ENCODE results near the gene CLK2.

The CLK2 gene

DNA sequence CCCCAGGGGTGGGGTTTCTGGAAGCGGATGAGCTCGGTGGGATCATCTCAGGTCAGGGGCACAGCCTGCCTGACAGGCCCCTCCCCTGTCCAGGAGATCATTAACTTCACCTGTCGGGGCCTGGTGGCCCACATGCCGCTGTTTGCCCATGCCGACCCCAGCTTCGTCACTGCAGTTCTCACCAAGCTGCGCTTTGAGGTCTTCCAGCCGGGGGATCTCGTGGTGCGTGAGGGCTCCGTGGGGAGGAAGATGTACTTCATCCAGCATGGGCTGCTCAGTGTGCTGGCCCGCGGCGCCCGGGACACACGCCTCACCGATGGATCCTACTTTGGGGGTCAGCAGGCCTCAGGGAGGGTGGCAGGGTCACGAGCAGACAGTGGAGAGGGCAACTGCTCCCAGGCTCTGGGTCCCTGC lies 12.3 kb upstream of the CLK2 start:
- H3K4me3 Mint-ChIP-seq = no peak overlapping the region
- H3K4me1 Mint-ChIP-seq = no peaks in the 10 kb centered on the region
- H3K36me3 Mint-ChIP-seq (ENCODE audit: low read depth) = no peaks in the 10 kb centered on the region
- ATAC-seq = no peak
- H3K9me3 Mint-ChIP-seq = no peaks in the 10 kb centered on the region
- DNase-seq = no peak
- peaks cover 4% of the 10 kb centered on the region for H3K27me3 Mint-ChIP-seq
- H3K27ac Mint-ChIP-seq = no peak overlapping the region

GRCh38 chr1:155285063-155285462 lies 11.8 kb upstream of the CLK2 start:
- Mint-ChIP-seq H3K36me3 (ENCODE audit: low read depth) (no peaks in the 10 kb centered on the region), H3K9me3 (no peaks in the 10 kb centered on the region), H3K27ac (no peak overlapping the region), H3K4me1 (no peaks in the 10 kb centered on the region), H3K27me3 (no peaks in the 10 kb centered on the region), H3K4me3 (no peak overlapping the region)
- no peak for DNase-seq
- no peak for ATAC-seq

DNA sequence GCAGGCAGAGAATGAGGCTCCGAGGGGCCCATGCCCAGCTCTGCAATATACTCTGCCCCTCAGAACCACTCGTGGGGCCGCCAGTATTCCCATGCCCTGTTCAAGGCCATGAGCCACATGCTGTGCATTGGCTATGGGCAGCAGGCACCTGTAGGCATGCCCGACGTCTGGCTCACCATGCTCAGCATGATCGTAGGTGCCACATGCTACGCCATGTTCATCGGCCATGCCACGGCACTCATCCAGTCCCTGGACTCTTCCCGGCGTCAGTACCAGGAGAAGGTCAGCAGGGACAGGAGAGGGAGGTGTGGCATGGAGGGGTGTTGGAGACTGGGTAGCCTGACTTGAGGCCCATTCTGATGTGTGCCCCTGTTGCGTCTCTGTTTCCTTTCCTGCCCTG lies 11.2 kb upstream of the CLK2 start:
- Mint-ChIP-seq H3K4me1 (peaks cover 2% of the 10 kb centered on the region), H3K4me3 (no peak overlapping the region), H3K27me3 (no peaks in the 10 kb centered on the region), H3K36me3 (ENCODE audit: low read depth) (no peaks in the 10 kb centered on the region), H3K9me3 (no peaks in the 10 kb centered on the region), H3K27ac (no peak overlapping the region)
- ATAC-seq = no peak
- no peak for DNase-seq

- Mint-ChIP-seq H3K4me3 (no peak overlapping the region), H3K4me1 (peaks cover 7% of the 10 kb centered on the region)
Observed at GRCh38 chr1:155282488-155283091, 9.3 kb upstream of the CLK2 start.

DNA sequence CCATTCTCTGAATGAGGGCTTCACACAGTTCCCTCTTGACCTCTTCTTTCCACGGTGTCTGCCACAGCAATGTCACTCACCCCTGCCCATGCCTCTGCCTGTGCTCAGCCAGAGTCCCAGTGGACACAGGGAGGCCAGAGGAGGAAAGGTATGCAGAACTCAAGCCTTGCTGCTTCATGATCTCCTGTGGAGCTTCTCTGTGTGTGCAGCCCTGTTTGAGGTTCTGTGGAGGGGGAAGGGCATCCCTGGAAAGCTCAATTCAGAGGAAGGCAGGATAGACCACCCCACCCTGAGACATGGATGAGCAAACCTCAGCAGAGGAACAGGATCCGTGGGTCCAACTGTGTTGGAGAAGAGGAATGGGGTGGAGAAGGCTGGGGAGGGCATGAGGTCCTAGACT lies 6.0 kb upstream of the CLK2 start:
- ATAC-seq (no peak), DNase-seq (no peak)
- Mint-ChIP-seq H3K9me3 (no peaks in the 10 kb centered on the region), H3K36me3 (ENCODE audit: low read depth) (no peaks in the 10 kb centered on the region), H3K4me3 (no peak overlapping the region), H3K4me1 (peaks cover 23% of the 10 kb centered on the region), H3K27ac (no peak overlapping the region), H3K27me3 (no peaks in the 10 kb centered on the region)

More at GRCh38 chr1:155282488-155283091, 9.3 kb upstream of the CLK2 start:
- Mint-ChIP-seq H3K9me3 (no peaks in the 10 kb centered on the region), H3K36me3 (ENCODE audit: low read depth) (no peaks in the 10 kb centered on the region), H3K27me3 (no peaks in the 10 kb centered on the region), H3K27ac (no peak overlapping the region)
- no peak for ATAC-seq
- no peak for DNase-seq

- Mint-ChIP-seq H3K9me3 (no peaks in the 10 kb centered on the region), H3K27ac (no peak overlapping the region), H3K4me1 (peaks cover 25% of the 10 kb centered on the region), H3K4me3 (peak overlapping the region; percentile 74), H3K36me3 (ENCODE audit: low read depth) (no peaks in the 10 kb centered on the region), H3K27me3 (no peaks in the 10 kb centered on the region)
- DNase-seq (no peak), ATAC-seq (no peak)
Observed at GRCh38 chr1:155278689-155279160, 5.4 kb upstream of the CLK2 start.

GRCh38 chr1:155277902-155278688 lies 4.8 kb upstream of the CLK2 start:
- Mint-ChIP-seq H3K4me1 (peaks cover 28% of the 10 kb centered on the region), H3K9me3 (no peaks in the 10 kb centered on the region), H3K27ac (no peak overlapping the region), H3K4me3 (peak overlapping the region; percentile 74), H3K36me3 (ENCODE audit: low read depth) (no peaks in the 10 kb centered on the region), H3K27me3 (no peaks in the 10 kb centered on the region)
- DNase-seq (peak; percentile 80), ATAC-seq (peak; percentile 33)

DNA sequence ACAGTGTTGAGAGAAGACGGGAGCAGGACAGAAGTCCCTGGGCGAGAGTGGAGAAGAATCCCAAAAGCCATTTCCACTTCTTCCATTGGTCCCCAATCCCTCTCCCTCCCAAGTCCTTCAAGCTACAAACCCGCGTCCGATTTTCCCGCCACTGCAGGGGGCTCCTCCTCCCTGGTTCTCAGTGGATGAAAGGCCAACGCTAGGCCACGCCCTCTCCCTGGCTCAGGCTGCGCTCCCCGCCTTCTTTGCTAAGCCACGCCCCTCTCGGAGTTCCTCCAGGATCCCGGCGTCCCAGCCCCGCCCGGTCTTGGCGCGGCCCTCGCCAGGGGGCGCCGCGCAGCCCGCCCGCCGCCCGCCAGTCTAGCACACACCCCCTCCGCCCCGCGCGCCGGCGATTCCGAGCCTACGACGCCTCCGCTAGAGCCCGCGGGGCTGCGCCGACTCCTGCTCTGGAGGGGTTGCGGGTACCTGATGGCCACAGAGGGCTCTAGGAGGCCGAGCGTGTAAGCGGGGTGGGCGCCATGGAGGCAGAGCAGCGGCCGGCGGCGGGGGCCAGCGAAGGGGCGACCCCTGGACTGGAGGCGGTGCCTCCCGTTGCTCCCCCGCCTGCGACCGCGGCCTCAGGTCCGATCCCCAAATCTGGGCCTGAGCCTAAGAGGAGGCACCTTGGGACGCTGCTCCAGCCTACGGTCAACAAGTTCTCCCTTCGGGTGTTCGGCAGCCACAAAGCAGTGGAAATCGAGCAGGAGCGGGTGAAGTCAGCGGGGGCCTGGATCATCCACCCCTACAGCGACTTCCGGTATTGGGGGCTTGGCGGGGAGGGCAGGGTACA lies 4.0 kb upstream of the CLK2 start, which contains the start of gene HCN3:
HCN3 (plus strand) TSS at position 394 of the 832 bp plus-strand sequence; CDS start at position 522, 128 bp downstream.
- H3K27me3 Mint-ChIP-seq = no peaks in the 10 kb centered on the region
- ATAC-seq = peak; percentile 67
- H3K27ac Mint-ChIP-seq = peak within 1 kb of the TSS; percentile 75

DNA sequence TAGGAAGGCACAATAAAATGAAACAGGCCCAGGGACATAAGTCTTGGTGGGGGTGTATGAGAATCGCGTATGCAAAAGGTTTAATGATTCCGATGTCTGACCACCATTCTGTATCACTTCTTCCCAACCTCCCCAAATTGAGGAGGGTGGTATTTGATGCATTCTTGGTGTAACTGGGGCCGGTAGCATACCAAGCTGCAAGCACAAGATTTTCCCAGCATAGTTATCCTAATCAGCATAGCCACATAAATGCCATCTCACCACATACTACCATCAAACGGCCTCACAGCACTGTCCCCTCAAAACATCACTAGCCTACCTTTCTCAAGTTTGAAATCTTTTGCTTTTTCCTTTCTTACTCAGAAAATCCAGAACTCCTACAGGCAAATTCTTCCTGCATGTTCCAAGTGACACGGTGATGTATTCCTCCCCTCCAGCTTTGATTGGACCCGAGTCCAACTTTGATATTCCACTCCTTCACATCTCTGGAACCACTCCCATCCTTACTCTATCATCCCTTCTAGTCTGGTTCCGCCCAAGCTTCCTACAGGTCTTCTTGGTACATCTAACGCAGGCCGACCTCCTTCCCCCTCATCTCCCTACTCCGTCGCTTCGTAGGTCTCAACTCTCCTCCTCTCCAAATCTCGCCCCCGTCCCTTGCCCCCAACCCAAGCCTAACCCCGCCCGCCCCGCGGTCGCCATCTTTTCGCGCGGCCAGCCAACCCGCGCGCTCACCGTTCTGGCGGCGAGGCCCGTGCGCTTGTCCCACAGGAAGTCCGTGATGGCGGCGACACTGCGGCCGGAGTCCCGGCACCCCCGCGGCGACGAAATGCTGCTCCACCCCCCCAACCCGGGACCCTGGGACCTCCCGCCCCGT lies 600 bp downstream of the CLK2 start:
- peaks cover 43% of the 10 kb centered on the region for H3K36me3 Mint-ChIP-seq (ENCODE audit: low read depth)
- peaks cover 43% of the 10 kb centered on the region for H3K4me1 Mint-ChIP-seq
- ATAC-seq (peak; percentile 27), DNase-seq (no peak)
- H3K27ac Mint-ChIP-seq = peak overlapping the region; percentile 92
- H3K9me3 Mint-ChIP-seq = no peaks in the 10 kb centered on the region
- H3K27me3 Mint-ChIP-seq = no peaks in the 10 kb centered on the region
- H3K4me3 Mint-ChIP-seq = peak overlapping the region; percentile 97

More for the DNA sequence above, 4.0 kb upstream of the CLK2 start, which contains the start of gene HCN3:
- Mint-ChIP-seq H3K9me3 (no peaks in the 10 kb centered on the region), H3K36me3 (ENCODE audit: low read depth) (peaks cover 6% of the 10 kb centered on the region), H3K4me3 (peak within 1 kb of the TSS; percentile 74), H3K4me1 (peaks cover 34% of the 10 kb centered on the region)
- DNase-seq = peak; percentile 98

DNA sequence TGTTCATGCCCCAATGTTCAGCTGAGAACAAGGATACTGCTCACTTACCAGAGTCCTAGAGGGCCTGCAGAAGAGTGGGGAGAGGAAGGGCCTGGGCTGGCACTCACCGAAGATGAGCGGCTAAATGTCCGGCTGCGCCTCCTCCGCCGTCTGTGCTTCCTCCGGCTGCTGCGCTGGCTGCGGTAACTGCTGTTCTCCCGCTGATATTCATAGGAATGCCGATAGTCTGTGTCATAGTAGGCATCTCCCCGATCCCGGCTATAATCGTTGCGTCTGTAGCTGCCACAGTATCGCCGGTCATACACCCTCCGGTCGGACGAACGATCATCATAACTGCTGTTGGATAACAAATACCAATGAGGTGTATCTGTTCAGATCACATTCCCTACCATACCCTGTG lies 3.9 kb downstream of the CLK2 start:
- H3K27ac Mint-ChIP-seq = no peak overlapping the region
- peaks cover 63% of the 10 kb centered on the region for H3K36me3 Mint-ChIP-seq (ENCODE audit: low read depth)
- ATAC-seq = no peak
- H3K9me3 Mint-ChIP-seq = no peaks in the 10 kb centered on the region
- H3K27me3 Mint-ChIP-seq = no peaks in the 10 kb centered on the region
- H3K4me3 Mint-ChIP-seq = no peak overlapping the region
- no peak for DNase-seq
- peaks cover 27% of the 10 kb centered on the region for H3K4me1 Mint-ChIP-seq

GRCh38 chr1:155268630-155269029 lies 4.7 kb downstream of the CLK2 start:
- no peak overlapping the region for H3K4me3 Mint-ChIP-seq
- DNase-seq (no peak), ATAC-seq (no peak)
- H3K27me3 Mint-ChIP-seq = no peaks in the 10 kb centered on the region
- H3K9me3 Mint-ChIP-seq = no peaks in the 10 kb centered on the region
- H3K4me1 Mint-ChIP-seq = peaks cover 24% of the 10 kb centered on the region
- peaks cover 69% of the 10 kb centered on the region for H3K36me3 Mint-ChIP-seq (ENCODE audit: low read depth)
- H3K27ac Mint-ChIP-seq = no peak overlapping the region

DNA sequence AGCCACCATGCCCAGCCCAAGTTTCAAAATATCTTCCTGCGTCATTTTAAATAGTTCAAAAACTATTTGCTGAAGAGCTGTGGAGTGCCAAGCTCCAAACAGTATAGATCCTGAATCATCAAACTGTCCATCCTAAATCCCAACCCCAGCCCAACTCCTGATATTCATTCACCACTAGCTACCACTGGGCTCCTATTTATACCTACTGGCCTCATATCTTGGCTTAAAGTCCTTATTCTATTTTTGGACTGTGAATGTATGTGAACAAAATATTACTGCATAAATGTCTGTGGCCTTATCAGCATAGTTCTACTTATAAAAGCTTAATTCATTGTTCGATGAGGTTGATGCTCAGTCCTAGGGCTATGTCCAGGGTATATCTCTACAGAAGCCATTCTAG lies 5.9 kb downstream of the CLK2 start:
- Mint-ChIP-seq H3K27me3 (no peaks in the 10 kb centered on the region), H3K27ac (no peak overlapping the region), H3K4me1 (peaks cover 24% of the 10 kb centered on the region), H3K9me3 (no peaks in the 10 kb centered on the region), H3K4me3 (no peak overlapping the region), H3K36me3 (ENCODE audit: low read depth) (peaks cover 74% of the 10 kb centered on the region)
- ATAC-seq = no peak
- DNase-seq = no peak

DNA sequence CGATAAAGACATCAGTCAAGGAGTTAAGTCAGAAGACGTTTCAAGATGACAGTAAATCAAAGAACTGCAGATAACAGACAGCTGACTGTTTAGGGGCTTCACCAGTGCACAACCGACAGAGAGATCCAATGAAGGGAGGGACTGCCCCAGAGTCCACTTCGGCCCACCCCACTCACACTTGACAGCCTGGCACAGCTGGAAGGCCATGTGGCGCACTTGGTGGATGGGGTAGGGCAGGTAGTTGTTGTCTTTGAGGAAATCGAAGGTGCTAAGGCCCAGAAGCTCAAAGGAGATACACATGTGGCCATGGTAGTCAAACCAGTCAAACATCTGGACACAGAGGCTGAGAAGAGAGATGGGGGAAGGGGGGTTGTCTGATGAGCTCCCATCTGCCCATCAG lies 6.8 kb downstream of the CLK2 start:
- no peak overlapping the region for H3K27ac Mint-ChIP-seq
- no peaks in the 10 kb centered on the region for H3K9me3 Mint-ChIP-seq
- no peak for ATAC-seq
- DNase-seq = no peak
- H3K4me1 Mint-ChIP-seq = peaks cover 25% of the 10 kb centered on the region
- no peak overlapping the region for H3K4me3 Mint-ChIP-seq
- H3K36me3 Mint-ChIP-seq (ENCODE audit: low read depth) = peaks cover 72% of the 10 kb centered on the region
- no peaks in the 10 kb centered on the region for H3K27me3 Mint-ChIP-seq

- peaks cover 32% of the 10 kb centered on the region for H3K4me1 Mint-ChIP-seq
- no peaks in the 10 kb centered on the region for H3K9me3 Mint-ChIP-seq
- peak overlapping the region; percentile 97 for H3K4me3 Mint-ChIP-seq
- DNase-seq (no peak), ATAC-seq (no peak)
- H3K36me3 Mint-ChIP-seq (ENCODE audit: low read depth) = peaks cover 62% of the 10 kb centered on the region
- no peaks in the 10 kb centered on the region for H3K27me3 Mint-ChIP-seq
- H3K27ac Mint-ChIP-seq = peak overlapping the region; percentile 96
Observed at GRCh38 chr1:155263067-155263466, 10.2 kb downstream of the CLK2 start.

Data from activated naive CD8-positive, alpha-beta T cell treated with anti-CD3 and anti-CD28 coated beads, Interleukin-2, amount 50 U/mL, for 24 hours (primary cell).